ENCODE measurements around the gene WWOX.

Gene WWOX

GRCh38 chr16:78105517-78105916 is 6.1 kb downstream of the WWOX start:
- DNase-seq (ENCODE audit: low spot score) = no peak

DNA sequence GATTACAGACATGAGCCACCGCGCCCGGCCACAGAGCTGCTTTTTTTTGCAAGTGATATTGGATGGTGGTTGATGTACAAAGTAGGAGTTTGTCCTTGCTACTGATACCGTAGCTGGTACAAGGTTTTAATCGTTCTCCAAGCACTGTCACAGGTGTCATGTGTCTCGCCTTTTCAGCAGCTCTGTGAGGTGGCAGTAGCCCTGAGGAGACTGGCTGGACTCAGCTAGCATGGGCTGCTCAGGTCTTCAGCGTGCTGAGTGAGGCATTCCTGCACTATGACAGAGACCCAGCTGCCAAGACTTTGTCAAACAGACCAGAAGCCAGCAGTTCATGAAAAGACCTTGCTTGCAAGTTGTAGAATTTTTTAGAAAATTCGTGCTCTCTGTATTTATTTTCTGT is 7.2 kb downstream of the WWOX start:
- no peak for DNase-seq (ENCODE audit: low spot score)

DNA sequence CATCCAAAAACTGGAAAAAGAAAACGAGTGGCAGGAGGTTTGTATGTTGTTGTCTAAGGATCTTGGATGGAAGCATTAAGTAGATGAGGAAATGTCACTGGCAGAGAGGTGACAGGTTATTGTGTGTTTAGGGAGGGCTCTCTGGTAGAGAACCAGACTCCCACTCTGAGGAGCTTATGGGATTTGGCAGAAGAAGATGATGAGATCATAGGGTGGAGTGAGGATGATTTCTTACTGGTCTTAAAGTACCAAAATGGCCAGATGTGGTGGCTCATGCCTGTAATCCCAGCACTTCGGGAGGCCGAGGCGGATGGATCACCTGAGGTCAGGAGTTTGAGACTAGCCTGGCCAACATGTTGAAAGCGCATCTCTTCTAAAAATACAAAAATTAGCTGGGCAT is 9.0 kb downstream of the WWOX start:
- DNase-seq (ENCODE audit: low spot score) = no peak

GRCh38 chr16:78113258-78113657 is 13.8 kb downstream of the WWOX start:
- no peak for DNase-seq (ENCODE audit: low spot score)

DNA sequence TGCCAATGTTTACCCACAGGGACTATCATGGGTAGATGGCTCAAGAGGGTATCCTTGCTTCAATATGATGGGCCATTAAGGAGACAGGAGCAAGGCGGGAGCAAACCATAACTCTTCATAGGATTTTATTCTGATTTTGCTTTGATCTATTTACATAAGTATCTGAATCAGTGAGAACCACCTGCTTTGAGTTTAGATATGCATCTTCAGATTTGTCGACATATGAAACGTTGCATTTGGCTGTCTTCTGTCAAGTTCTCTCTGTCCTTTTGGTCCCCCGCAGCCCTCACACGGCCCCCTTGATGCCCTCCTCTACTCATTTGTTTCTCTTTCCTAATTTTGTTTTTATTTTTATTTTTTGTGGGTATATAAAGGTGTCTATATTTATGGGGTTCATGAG is 16.2 kb downstream of the WWOX start:
- DNase-seq (ENCODE audit: low spot score) = no peak

- no peak for DNase-seq (ENCODE audit: low spot score)
Observed at GRCh38 chr16:78116946-78117345, 17.5 kb downstream of the WWOX start.

DNA sequence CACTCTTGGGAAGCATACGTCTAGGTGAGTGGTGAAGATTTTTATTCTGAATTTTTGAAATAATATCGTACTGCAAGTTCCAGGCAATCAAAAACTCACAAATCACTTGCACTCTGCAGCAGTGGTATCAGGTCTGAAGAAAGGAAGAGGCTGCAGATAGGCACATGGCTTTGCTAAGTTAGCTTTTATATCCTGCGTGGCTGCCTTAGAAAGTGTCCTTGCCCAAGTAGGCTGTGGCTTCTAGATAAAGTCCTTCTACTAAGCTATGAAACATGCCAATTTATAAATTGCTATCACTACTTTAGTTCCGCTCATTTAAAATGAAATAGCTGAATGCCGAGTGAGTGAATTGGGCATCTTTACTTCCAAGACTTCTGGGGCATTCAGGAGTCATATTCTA is 17.9 kb downstream of the WWOX start:
- no peak for DNase-seq (ENCODE audit: low spot score)

DNA sequence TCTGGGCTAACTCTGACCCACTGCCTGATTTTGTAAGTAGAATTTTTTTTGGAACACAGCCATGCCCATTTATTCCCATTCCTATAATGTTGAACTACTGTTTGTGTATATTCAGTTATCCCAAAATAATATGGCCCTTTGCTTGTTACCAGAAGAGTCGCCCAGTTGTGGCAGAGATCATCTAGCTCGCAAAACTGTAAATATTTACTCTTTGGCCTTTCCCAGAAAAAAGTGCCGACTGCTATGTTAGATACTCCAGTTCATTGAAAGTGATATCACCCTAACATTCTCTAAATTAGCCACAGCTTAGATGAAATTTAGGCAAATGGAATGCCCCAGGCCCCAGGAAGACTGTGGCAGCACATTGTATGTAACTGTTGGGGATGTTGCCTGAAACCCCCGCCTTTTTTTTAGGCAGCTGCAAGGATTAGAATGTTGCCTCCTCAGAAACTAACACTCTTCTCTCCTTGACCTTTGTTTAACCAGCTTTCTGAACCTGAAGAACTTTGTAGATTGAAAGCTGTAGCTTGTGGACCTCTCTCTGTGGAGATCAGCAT is 19.1 kb downstream of the WWOX start:
- no peak for DNase-seq (ENCODE audit: low spot score)

DNA sequence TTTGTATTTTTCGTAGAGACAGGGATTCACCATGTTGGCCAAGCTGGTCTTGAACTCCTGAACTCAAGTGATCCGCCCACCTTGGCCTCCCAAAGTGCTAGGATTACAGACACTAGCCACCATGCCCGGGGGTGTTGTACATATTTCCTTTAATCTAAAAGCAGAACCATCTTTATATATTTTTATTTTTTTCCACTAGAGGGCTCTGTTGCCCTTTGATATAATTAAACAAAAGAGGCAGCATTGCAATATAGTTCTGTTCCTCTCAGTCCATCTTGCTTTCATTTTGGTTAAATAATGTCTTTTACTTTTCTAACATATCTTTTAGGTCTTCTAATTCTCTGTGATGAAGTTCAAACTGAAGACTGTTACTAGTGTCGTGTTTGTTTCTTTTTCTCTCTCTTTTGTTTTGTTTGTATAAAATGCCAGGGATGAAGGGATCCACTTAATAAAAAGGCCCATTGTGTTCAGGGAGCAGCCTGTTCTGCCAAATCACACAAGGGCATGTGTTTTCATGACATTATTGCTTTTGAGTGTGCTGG is 23.4 kb downstream of the WWOX start:
- no peak for DNase-seq (ENCODE audit: low spot score)

DNA sequence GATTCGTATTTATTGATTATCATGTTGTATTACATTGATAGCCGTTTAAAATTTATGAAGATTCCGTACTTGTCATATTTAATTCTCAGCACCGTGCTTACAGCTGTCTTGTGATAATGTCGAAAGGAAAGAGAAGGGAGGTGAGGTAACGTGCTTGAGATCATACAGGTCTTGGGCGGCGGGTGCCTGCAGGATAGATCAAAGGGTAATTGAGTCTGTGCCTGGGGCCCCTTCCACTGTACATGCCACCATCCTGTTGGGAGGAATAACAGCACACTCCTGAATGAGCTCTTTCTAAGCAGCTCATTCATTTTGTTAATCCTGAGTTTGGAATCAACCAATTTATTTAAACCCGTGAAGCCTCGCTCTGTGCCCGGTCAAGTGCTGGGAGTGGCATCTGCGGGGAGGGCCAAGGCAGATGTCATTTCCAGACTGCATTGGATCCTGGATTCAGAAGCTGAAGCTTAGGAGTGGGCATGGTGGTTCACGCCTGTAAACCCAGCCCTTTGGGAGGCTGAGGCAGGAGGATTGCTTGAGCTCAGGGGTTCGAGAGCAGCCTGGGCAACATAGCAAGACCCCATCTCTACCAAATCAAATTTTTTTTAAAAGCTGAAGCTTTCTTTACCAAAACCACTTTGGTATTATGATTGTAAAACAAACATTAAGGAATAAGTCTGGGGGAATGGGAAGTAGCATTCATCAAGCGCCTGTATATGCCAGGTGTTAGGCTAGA is 25.8 kb downstream of the WWOX start:
- DNase-seq (ENCODE audit: low spot score) = no peak

- no peak for DNase-seq (ENCODE audit: low spot score)
Observed at GRCh38 chr16:78126662-78127061, 27.2 kb downstream of the WWOX start.

- no peak for DNase-seq (ENCODE audit: low spot score)
Observed at GRCh38 chr16:78127130-78127529, 27.7 kb downstream of the WWOX start.

- DNase-seq (ENCODE audit: low spot score) = no peak
Observed at GRCh38 chr16:78128913-78129312, 29.5 kb downstream of the WWOX start.

DNA sequence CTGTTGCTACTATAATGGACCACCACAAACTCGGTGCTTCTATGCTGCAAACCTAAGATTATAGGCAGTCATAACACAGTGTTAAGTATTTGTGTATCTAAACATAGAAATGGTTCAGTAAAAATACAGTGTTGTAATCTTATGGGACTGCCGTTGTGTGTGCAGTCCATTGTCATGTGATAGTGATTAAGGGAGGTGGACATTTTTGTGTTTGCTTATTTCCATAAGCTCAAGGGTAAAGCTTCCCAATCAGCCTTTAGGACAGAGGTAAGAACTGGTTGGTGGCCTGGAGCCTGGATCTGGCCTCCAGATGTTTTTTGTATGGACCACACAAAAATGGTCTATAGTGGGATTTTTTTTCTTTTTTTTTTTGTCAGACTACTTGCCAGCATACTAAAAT is 29.9 kb downstream of the WWOX start:
- no peak for DNase-seq (ENCODE audit: low spot score)

- no peak for DNase-seq (ENCODE audit: low spot score)
Observed at GRCh38 chr16:78130083-78130608, 30.7 kb downstream of the WWOX start.

GRCh38 chr16:78130950-78131349 is 31.5 kb downstream of the WWOX start:
- no peak for DNase-seq (ENCODE audit: low spot score)

DNA sequence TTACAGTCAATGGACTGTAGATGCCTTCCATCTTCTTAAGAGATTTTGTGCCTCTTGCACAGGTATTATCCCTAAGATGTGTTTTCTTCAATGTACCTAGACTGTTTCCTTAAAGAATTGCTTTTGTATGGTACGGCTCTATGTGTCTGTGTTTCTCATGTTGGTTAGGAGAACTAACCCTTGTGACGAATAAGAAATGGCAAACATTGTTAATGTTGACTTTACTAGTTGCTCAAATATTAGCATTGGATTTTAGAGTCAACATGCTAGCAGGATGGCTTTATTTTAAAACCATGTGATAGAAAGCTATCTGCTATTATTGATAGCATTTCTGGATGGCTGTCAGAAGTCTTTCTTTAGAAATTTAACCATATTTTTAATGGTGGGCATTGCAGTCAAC is 34.5 kb downstream of the WWOX start:
- DNase-seq (ENCODE audit: low spot score) = no peak

DNA sequence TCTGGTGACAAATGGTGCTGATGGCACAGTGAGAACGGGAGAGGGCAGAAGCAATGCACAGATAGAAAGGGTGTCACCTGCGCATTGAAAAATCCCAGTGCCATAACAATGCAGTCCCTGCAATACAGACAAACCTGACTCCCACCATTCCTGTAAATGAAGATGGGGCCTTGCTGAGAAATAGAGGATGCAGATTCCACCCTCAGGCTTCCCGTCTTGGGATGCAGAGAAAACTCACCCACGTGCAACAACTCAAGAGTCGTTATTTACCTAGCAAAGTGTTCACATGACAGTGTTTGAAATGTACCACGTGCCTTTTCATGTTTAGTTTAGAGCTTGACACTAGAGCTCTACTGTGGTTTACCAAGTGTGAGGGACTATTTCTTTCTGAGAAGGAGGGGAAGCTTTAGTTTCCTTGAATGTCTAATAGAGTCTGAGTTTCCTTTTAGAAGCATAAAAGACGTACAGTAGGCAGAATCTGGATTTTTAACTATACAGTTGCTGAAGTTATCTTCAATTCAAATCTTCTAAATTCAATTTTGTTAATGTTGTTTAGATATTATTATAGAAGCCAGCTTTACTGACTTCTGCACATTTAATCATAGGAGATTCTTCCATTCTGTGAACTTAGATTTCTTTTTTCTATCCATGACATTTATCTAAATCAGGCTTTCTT is 35.6 kb downstream of the WWOX start:
- DNase-seq (ENCODE audit: low spot score) = no peak

DNA sequence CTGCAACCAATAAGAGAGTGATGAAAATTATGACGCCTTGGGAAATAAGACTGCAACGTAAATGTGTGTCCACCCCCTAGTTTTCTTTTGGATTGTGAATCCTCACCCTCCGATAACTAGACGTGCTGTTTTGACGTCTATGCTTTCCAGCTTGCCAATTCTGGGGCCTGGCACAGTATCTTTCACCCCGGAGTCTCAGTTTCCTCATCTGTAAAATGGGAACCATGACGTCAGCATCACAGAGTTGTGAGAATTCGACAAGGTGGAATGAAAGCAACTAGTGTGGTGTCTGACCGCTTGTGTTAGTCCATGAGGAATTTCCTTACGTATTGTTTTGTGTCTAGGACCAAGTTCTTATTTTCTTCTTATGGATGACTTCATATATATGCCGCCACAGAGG is 37.7 kb downstream of the WWOX start:
- DNase-seq (ENCODE audit: low spot score) = no peak

- no peak for DNase-seq (ENCODE audit: low spot score)
Observed at GRCh38 chr16:78137782-78138616, 38.5 kb downstream of the WWOX start.

DNA sequence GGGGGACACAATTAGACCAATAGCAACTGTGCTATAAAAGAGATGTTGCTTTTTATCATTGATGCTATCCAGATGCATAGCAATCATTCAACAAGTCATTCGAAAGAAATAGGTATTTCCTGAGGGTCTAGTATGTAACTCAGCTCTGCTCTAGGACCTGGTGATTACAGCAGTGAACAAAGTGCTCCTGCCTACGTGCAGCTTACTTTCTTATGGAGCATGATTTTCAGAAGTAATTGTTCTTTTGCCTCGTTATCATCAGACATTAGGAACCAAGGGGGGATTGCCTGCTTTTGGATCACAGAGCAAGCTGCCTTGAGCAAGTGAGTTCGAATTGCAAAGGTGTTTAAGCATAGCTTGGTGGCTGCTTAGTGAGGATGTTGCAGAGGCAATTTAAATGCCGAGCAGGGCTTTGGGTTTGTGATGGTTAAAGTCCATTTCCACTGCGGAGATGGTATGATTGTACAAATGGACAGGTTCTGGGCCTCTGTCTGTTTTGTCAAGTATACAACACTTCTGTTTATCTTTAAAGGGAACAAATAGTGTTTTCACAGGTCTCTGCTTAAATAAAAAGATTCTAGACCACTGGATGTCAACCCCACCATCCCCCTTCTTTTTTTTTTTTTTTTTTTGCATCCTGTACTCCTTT is 41.5 kb downstream of the WWOX start:
- DNase-seq (ENCODE audit: low spot score) = no peak

GRCh38 chr16:78142788-78143187 is 43.3 kb downstream of the WWOX start:
- DNase-seq (ENCODE audit: low spot score) = no peak
